Right atrium auricular region (tissue), 2 donors: ENCODE measurements around the gene TCP11L2. TPM values are rescaled to one million over a fixed set of nuclear protein-coding genes. Genes with fewer than 3 reads are reported as not detected.

ENCODE experiments used
- DNase-seq: peaks from one replicate; pipeline ENCODE4 v3.0.0-alpha.2; 2019; ENCODE audit warnings: low spot score
- H3K27ac ChIP-seq, 2 donors: fragments of 200-600 bp; sonication (generic); 1 replicate in 1 of 2; 2 replicates in 1 of 2; pipeline ENCODE4 v1.5.1; 2016 to 2019
- H3K27me3 ChIP-seq, 2 donors: fragments of 200-600 bp; sonication (generic); one replicate each; pipeline versions ENCODE4 v1.5.1 to v1.6.0; 2017 to 2019
- H3K36me3 ChIP-seq: fragments of 200-600 bp; sonication (generic); one replicate; pipeline ENCODE4 v1.5.1; 2016
- H3K4me1 ChIP-seq, 2 donors: fragments of 200-600 bp; sonication (generic); one replicate each; pipeline versions ENCODE4 v1.5.1 to v1.6.0; 2017 to 2019
- H3K4me3 ChIP-seq, 2 donors: fragments of 200-600 bp; sonication (generic); 1 replicate in 1 of 2; 2 replicates in 1 of 2; pipeline ENCODE4 v1.5.1; 2017 to 2019; ENCODE audit warnings: mild to moderate bottlenecking in 1 of 2, moderate library complexity in 1 of 2
- H3K9me3 ChIP-seq, 2 donors: fragments of 200-600 bp; sonication (generic); one replicate each; pipeline ENCODE4 v1.5.1; 2019
- total RNA-seq, 2 donors: library from RNA; depleted of rRNA; stranded (reverse); fragments of >200 nt; gene quantifications; one replicate each; pipeline ENCODE4 v1.1.0, GENCODE V29; 2016
- TF ChIP-seq, protein P1 (sequence below), 2 donors: fragments of 200-600 bp; sonication (generic); IDR thresholded peaks; one replicate each; pipeline ENCODE4 v1.5.1; 2019; ENCODE audit warnings: antibody characterized with exemption in 2 of 2

The TCP11L2 gene
- total RNA-seq, 2 donors from 2014 or later, result 34.0 to 59.1 TPM

- TF ChIP-seq, protein P1, sequence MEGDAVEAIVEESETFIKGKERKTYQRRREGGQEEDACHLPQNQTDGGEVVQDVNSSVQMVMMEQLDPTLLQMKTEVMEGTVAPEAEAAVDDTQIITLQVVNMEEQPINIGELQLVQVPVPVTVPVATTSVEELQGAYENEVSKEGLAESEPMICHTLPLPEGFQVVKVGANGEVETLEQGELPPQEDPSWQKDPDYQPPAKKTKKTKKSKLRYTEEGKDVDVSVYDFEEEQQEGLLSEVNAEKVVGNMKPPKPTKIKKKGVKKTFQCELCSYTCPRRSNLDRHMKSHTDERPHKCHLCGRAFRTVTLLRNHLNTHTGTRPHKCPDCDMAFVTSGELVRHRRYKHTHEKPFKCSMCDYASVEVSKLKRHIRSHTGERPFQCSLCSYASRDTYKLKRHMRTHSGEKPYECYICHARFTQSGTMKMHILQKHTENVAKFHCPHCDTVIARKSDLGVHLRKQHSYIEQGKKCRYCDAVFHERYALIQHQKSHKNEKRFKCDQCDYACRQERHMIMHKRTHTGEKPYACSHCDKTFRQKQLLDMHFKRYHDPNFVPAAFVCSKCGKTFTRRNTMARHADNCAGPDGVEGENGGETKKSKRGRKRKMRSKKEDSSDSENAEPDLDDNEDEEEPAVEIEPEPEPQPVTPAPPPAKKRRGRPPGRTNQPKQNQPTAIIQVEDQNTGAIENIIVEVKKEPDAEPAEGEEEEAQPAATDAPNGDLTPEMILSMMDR (IDR thresholded peaks at IDR 0.05), result peak in 1 of 2 donors; percentile 16
- H3K4me3 ChIP-seq, result peak overlapping the region; percentile 75 to 92
- no peaks in the 10 kb centered on the region for H3K36me3 ChIP-seq
- DNase-seq, result peak; percentile 91
- H3K27me3 ChIP-seq, result no peaks in the 10 kb centered on the region
- H3K9me3 ChIP-seq, result no peaks in the 10 kb centered on the region
- peaks cover 0 to 77% of the 10 kb centered on the region in 2 donors for H3K4me1 ChIP-seq
- peak overlapping the region; percentile 97 to 99 for H3K27ac ChIP-seq
Measured at GRCh38 chr12:106303202-106303820, 778 bp downstream of the TCP11L2 start.

DNA sequence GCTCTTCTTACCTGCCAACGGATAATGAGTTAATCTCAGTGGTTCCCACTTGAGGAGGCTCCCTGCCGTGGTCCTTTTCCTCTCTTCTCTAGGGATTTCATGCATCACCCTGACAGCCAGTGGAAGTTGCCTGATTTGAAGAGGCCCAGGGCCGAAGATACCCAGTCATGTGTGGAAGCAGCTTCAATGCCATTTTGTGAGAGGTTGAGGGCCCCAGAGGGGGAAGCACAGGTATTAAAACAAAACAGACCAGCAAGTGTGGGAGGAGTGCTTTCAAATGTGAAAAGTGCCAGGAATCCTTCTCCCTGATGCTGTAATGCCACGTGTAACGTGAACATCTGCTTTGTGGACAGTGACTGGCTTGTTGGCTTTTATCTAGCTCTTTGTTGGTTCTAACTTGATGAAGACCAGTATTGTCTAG, 1.5 kb downstream of the TCP11L2 start:
- H3K36me3 ChIP-seq, result no peaks in the 10 kb centered on the region
- no peaks in the 10 kb centered on the region for H3K27me3 ChIP-seq
- H3K4me1 ChIP-seq, result peaks cover 0 to 82% of the 10 kb centered on the region in 2 donors
- peak overlapping the region; percentile 75 to 92 for H3K4me3 ChIP-seq
- H3K27ac ChIP-seq, result peak overlapping the region; percentile 97 to 99
- TF ChIP-seq, protein P1 (IDR thresholded peaks at IDR 0.05), result no peak
- no peaks in the 10 kb centered on the region for H3K9me3 ChIP-seq
- DNase-seq, result no peak

GRCh38 chr12:106304797-106305196, 2.3 kb downstream of the TCP11L2 start:
- no peak overlapping the region for H3K4me3 ChIP-seq
- H3K9me3 ChIP-seq, result no peaks in the 10 kb centered on the region
- H3K4me1 ChIP-seq, result peaks cover 0 to 83% of the 10 kb centered on the region in 2 donors
- no peaks in the 10 kb centered on the region for H3K27me3 ChIP-seq
- no peak for DNase-seq
- no peaks in the 10 kb centered on the region for H3K36me3 ChIP-seq
- peak overlapping the region; percentile 97 to 99 for H3K27ac ChIP-seq
- TF ChIP-seq, protein P1 (IDR thresholded peaks at IDR 0.05), result no peak

GRCh38 chr12:106305376-106305775, 2.8 kb downstream of the TCP11L2 start:
- no peaks in the 10 kb centered on the region for H3K36me3 ChIP-seq
- H3K4me3 ChIP-seq, result no peak overlapping the region
- peak overlapping the region in 1 of 2 donors; percentile 97 for H3K27ac ChIP-seq
- no peaks in the 10 kb centered on the region for H3K9me3 ChIP-seq
- TF ChIP-seq, protein P1 (IDR thresholded peaks at IDR 0.05), result no peak
- peaks cover 0 to 83% of the 10 kb centered on the region in 2 donors for H3K4me1 ChIP-seq
- no peaks in the 10 kb centered on the region for H3K27me3 ChIP-seq
- no peak for DNase-seq

DNA sequence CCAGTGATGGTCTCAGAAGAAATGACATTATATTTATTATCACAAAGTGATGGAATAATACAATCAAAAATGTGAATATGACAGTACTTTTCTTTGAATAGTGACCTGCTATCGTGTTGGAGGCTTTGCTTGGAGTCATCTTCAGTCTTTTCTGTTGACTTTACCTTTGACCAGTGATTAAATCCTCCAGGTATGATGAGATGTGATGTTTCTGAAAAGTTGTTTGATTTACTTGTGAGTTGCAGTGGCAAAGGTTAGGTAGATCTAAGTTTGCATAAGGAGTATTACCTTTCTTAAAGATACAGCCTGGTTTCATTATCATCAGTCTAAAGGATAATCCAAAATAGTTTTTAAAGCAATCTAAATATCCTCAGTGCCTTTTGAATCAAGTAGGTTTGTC, 4.6 kb downstream of the TCP11L2 start:
- H3K27me3 ChIP-seq, result no peaks in the 10 kb centered on the region
- H3K36me3 ChIP-seq, result no peaks in the 10 kb centered on the region
- TF ChIP-seq, protein P1 (IDR thresholded peaks at IDR 0.05), result no peak
- peaks cover 0 to 82% of the 10 kb centered on the region in 2 donors for H3K4me1 ChIP-seq
- H3K9me3 ChIP-seq, result no peaks in the 10 kb centered on the region
- no peak for DNase-seq
- peak overlapping the region; percentile 33 to 71 for H3K27ac ChIP-seq
- H3K4me3 ChIP-seq, result no peak overlapping the region

DNA sequence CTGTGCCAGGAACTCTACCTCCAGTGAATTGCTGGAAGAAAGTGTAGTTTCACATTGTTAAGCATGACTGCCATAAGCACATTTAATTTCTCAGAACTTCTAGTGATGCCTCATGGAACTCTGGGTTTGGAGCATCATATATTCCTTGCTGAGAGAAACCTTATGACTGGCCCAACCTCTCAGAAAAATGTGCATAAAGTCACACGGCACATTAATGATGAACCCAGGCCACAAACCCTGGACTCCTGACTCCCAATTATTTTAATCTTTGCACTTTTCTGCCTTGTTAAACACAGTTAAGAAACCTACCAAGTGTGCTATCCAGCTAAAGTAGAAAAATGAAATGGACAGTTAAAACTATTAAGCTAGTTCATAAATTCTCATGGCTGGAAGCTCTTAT, 5.6 kb downstream of the TCP11L2 start:
- Histone ChIP-seq H3K27ac (peak overlapping the region; percentile 33 to 71), H3K9me3 (no peaks in the 10 kb centered on the region), H3K4me3 (no peak overlapping the region), H3K27me3 (no peaks in the 10 kb centered on the region), H3K36me3 (peaks cover 9% of the 10 kb centered on the region), H3K4me1 (peaks cover 0 to 82% of the 10 kb centered on the region in 2 donors)
- DNase-seq, result no peak
- TF ChIP-seq, protein P1 (IDR thresholded peaks at IDR 0.05), result no peak
